GM19240 (cell line): ENCODE data around the gene UCK1.

Experiments
- DNase-seq: peaks from one replicate; pipeline ENCODE4 v3.0.0; 2011; ENCODE audit warnings: low spot score; ENCODE audit not compliant: insufficient read length

UCK1 gene

GRCh38 chr9:131496844-131497405 is 34.1 kb downstream of the UCK1 start:
- DNase-seq: no peak

GRCh38 chr9:131495785-131496184 is 35.3 kb downstream of the UCK1 start:
- DNase-seq: no peak

GRCh38 chr9:131494296-131494870 is 36.7 kb downstream of the UCK1 start:
- DNase-seq: no peak

GRCh38 chr9:131492070-131492469 is 39.0 kb downstream of the UCK1 start:
- no peak for DNase-seq

- no peak for DNase-seq
These were observed 39.9 kb downstream of the UCK1 start for GRCh38 chr9:131491001-131491710.

GRCh38 chr9:131490514-131490913 is 40.5 kb downstream of the UCK1 start:
- no peak for DNase-seq

- DNase-seq: no peak
These were observed 43.4 kb downstream of the UCK1 start for GRCh38 chr9:131487621-131488031.

- DNase-seq: no peak
These were observed 44.1 kb downstream of the UCK1 start for GRCh38 chr9:131487001-131487400.

- no peak for DNase-seq
These were observed 45.2 kb downstream of the UCK1 start for GRCh38 chr9:131485728-131486422.

GRCh38 chr9:131485206-131485605 is 45.9 kb downstream of the UCK1 start:
- DNase-seq: no peak

GRCh38 chr9:131484560-131485185 is 46.4 kb downstream of the UCK1 start:
- DNase-seq: no peak

- DNase-seq: no peak
These were observed 47.0 kb downstream of the UCK1 start for GRCh38 chr9:131484051-131484445.

GRCh38 chr9:131483319-131484050 is 47.6 kb downstream of the UCK1 start:
- no peak for DNase-seq

GRCh38 chr9:131482343-131483006 is 48.6 kb downstream of the UCK1 start:
- no peak for DNase-seq

GRCh38 chr9:131481441-131482342 is 49.4 kb downstream of the UCK1 start:
- no peak for DNase-seq

- DNase-seq: no peak
These were observed 50.8 kb downstream of the UCK1 start for GRCh38 chr9:131480258-131480657.

GRCh38 chr9:131478911-131479310 is 52.2 kb downstream of the UCK1 start:
- no peak for DNase-seq

GRCh38 chr9:131478421-131478868 is 52.6 kb downstream of the UCK1 start:
- DNase-seq: no peak

- DNase-seq: no peak
These were observed 53.1 kb downstream of the UCK1 start for GRCh38 chr9:131477816-131478419.
